ENCODE data around the gene SNRNP48. TPM values are rescaled to one million over a fixed set of nuclear protein-coding genes. Genes with fewer than 3 reads are reported as not detected.

The SNRNP48 gene
- total and polyA plus RNA-seq, 2 of the 8 experiments (the other 6 are each of a cell fraction or from before 2014, with no cell fraction given) = 7.7 to 21.0 TPM

DNA sequence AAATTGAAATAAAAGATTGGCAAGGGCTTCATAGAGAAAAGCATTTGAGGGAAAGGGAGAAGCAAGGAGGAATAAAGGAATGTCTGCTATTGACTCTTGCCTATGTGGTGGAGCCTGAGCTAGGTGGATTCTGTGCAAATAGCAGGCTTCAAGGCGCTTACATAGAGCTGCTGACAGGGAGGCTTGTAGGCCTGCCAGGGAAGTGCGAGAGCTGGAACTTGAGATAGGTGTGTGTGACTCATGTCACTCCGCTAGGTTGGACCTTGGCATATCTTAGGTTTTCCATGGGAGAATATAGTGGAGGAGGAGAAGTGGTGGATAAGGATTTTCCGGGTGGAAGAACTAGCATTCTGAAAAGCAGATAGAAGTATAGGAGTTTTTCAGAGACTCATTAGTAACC, 14.0 kb downstream of the SNRNP48 start:
- H4K20me1 ChIP-seq (replicated peaks in 1 of 2; ENCODE audit: control insufficient read depth in 1 of 2, insufficient read depth in 2 of 2, low read length in 2 of 2) = no peaks in the 10 kb centered on the region
- no peak overlapping the region for H3K56ac ChIP-seq (replicated peaks; ENCODE audit: insufficient read length, low read depth, low read length)
- no peak overlapping the region for H2BK120ac ChIP-seq (replicated peaks; ENCODE audit: low read depth, low read length)
- DNase-seq (ENCODE audit: low read depth in 1 of 2, low spot score in 2 of 2) (no peak), FAIRE-seq (no peak)
- no peaks in the 10 kb centered on the region for H3K9me3 ChIP-seq (ENCODE audit: insufficient read depth in 2 of 2, low read depth in 1 of 2, low read length in 1 of 2)
- no peak overlapping the region for H2AFZ ChIP-seq (ENCODE audit: low read length)
- 93% methylated on average over 4 of the region's 4 CpGs; no CpG with 5 or more reads in 1 of the 2 experiments for WGBS, 2 experiments (ENCODE audit: extremely low coverage in 1 of 2, insufficient coverage in 1 of 2, insufficient read length in 1 of 2, insufficient replicate concordance in 2 of 2, low coverage in 1 of 2, low lambda C conversion rate in 2 of 2, missing lambda C conversion rate in 1 of 2)
- H3K4me1 ChIP-seq (replicated peaks in 1 of 4; ENCODE audit: control insufficient read depth in 3 of 4, insufficient read depth in 4 of 4, low read length in 3 of 4) = no peaks in the 10 kb centered on the region
- no peaks in the 10 kb centered on the region for H3K79me1 ChIP-seq (ENCODE audit: low read depth, low read length)
- no peaks in the 10 kb centered on the region for H3K79me2 ChIP-seq (ENCODE audit: control insufficient read depth in 1 of 2, insufficient read depth in 2 of 2, low read length in 2 of 2)
- H2BK15ac ChIP-seq (ENCODE audit: low read length) = no peak overlapping the region
- no peak overlapping the region for H3K4ac ChIP-seq (replicated peaks; ENCODE audit: insufficient read length, low read depth, low read length)
- TF ChIP-seq RNF2 (IDR thresholded peaks at IDR 0.05; ENCODE audit: borderline replicate concordance, low read depth, low read length, missing control alignments, poor library complexity, severe bottlenecking) (no peak), RBBP5 (IDR thresholded peaks at IDR 0.05; ENCODE audit: borderline replicate concordance, low read depth, low read length) (no peak), CBX8 (IDR thresholded peaks at IDR 0.05; ENCODE audit: borderline replicate concordance, low read depth, low read length) (no peak), CEBPB (IDR thresholded peaks at IDR 0.05; ENCODE audit: low read depth, low read length) (no peak), CHD1 (IDR thresholded peaks at IDR 0.05; ENCODE audit: low read depth, low read length) (no peak), ZNF274 (IDR thresholded peaks at IDR 0.05; ENCODE audit: borderline replicate concordance, extremely low read depth, low read length) (no peak)
- H4K5ac ChIP-seq (ENCODE audit: insufficient read length, low read depth, low read length) = no peak overlapping the region
- no peak overlapping the region for H2BK20ac ChIP-seq (ENCODE audit: low read length)
- H3K23ac ChIP-seq (ENCODE audit: insufficient read length) = no peak overlapping the region
- H3K4me3 ChIP-seq (ENCODE audit: extremely low read depth in 1 of 4, insufficient read depth in 2 of 4, low read depth in 3 of 4, low read length in 4 of 4) = no peak overlapping the region
- peaks cover 25 to 83% (median 60%) of the 10 kb centered on the region in 4 experiments for H3K36me3 ChIP-seq (ENCODE audit: control insufficient read depth in 2 of 4, insufficient read depth in 4 of 4, low read length in 3 of 4)
- H2BK5ac ChIP-seq (ENCODE audit: low read depth, low read length) = no peak overlapping the region
- no peak overlapping the region for H2AK5ac ChIP-seq (ENCODE audit: low read depth, low read length)
- ChIA-PET POLR2A (ENCODE audit: partially characterized antibody) (no interaction called here), CTCF (ENCODE audit: partially characterized antibody) (interaction anchor here (2.3 kb wide), 1 partner anchor 11 kb away, joined by 12 read pairs; no protein-coding TSS in a partner anchor)
- no peaks in the 10 kb centered on the region for H3K27me3 ChIP-seq (replicated peaks in 1 of 4; ENCODE audit: control insufficient read depth in 3 of 4, extremely low read depth in 1 of 4, insufficient read depth in 3 of 4, low read length in 3 of 4)
- no peak overlapping the region for H2BK12ac ChIP-seq (ENCODE audit: low read depth, low read length)
- no peak overlapping the region for H3K14ac ChIP-seq (ENCODE audit: insufficient read length)
- H3K27ac ChIP-seq (ENCODE audit: low read depth, low read length) = no peak overlapping the region
- no peak overlapping the region for H4K91ac ChIP-seq (replicated peaks; ENCODE audit: insufficient read length, low read length)
- no peak overlapping the region for H3K18ac ChIP-seq (ENCODE audit: extremely low read depth, low read length)
- no peak overlapping the region for H3K4me2 ChIP-seq (ENCODE audit: insufficient read depth in 1 of 2, low read depth in 2 of 2, low read length in 2 of 2)
- no peak overlapping the region for H4K8ac ChIP-seq (ENCODE audit: extremely low read depth, insufficient read depth, low read length)
- H3K9ac ChIP-seq (replicated peaks in 1 of 4; ENCODE audit: extremely low read depth in 1 of 4, low read depth in 3 of 4, low read length in 3 of 4) = no peak overlapping the region
- no peaks in the 10 kb centered on the region for H3K23me2 ChIP-seq (ENCODE audit: low read depth, low read length)

Data from H1 (cell line).